Glutamatergic neuron (in vitro differentiated cells): ENCODE measurements around the gene PPP1R1B. TPM values are rescaled to one million over a fixed set of nuclear protein-coding genes. Genes with fewer than 3 reads are reported as not detected.

Experiments used
- DNase-seq: peaks from one replicate; pipeline ENCODE4 v3.0.0; 2022
- H3K27ac Mint-ChIP-seq: one replicate; pipeline ENCODE4 v1.8.0; 2020; ENCODE audit warnings: mild to moderate bottlenecking, mixed read lengths, inconsistent platforms; ENCODE audit not compliant: unreplicated experiment
- H3K27me3 Mint-ChIP-seq: one replicate; pipeline ENCODE4 v1.8.0; 2020; ENCODE audit warnings: mild to moderate bottlenecking, moderate library complexity, mixed read lengths, inconsistent platforms; ENCODE audit not compliant: unreplicated experiment
- H3K36me3 Mint-ChIP-seq: one replicate; pipeline ENCODE4 v1.8.0; 2020; ENCODE audit warnings: mild to moderate bottlenecking, mixed read lengths, inconsistent platforms; ENCODE audit not compliant: unreplicated experiment
- H3K4me1 Mint-ChIP-seq: one replicate; pipeline ENCODE4 v1.8.0; 2020; ENCODE audit warnings: mild to moderate bottlenecking, low read depth, mixed read lengths, inconsistent platforms; ENCODE audit not compliant: unreplicated experiment
- H3K4me3 Mint-ChIP-seq: one replicate; pipeline ENCODE4 v1.8.0; 2020; ENCODE audit warnings: mild to moderate bottlenecking, mixed read lengths, inconsistent platforms; ENCODE audit not compliant: unreplicated experiment
- H3K9me3 Mint-ChIP-seq: one replicate; pipeline ENCODE4 v1.8.0; 2020; ENCODE audit warnings: mild to moderate bottlenecking, moderate library complexity, mixed read lengths, inconsistent platforms; ENCODE audit not compliant: unreplicated experiment
- total RNA-seq: library from RNA; stranded (reverse); fragmentation: NEBNext Ultra II Directional; extraction: Animal tissue kit (Norgen Biotek cat#: 25700); gene quantifications from one replicate; pipeline ENCODE4 v1.2.1, GENCODE V29; 2021; ENCODE audit not compliant: unreplicated experiment
- TF ChIP-seq, protein P1 (sequence below): fragments of 200-600 bp; sonication (generic); IDR thresholded peaks from one replicate; pipeline ENCODE4 v1.5.0; 2021; ENCODE audit not compliant: partially characterized antibody, unreplicated experiment

The PPP1R1B gene
- total RNA-seq, 1 donor from 2014 or later = not detected

DNA sequence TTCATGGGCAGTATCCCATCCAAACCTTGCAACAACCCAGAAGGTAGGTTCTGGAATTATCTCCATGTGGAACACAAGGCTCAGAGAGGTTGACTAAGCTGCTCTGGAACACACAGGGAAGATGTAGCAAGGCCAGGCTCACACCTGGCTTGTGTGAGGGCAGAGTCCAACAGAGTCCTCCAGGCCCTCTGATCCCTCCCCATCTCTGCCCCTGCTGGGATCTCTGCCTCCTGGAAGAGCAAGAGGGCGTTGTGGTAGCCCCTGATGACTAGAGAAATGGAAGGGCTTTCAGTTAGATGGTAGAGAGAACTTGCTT, 7.0 kb upstream of the PPP1R1B start:
- Mint-ChIP-seq H3K27ac (no peak overlapping the region), H3K27me3 (peaks cover 2% of the 10 kb centered on the region), H3K4me1 (no peaks in the 10 kb centered on the region), H3K4me3 (no peak overlapping the region), H3K9me3 (peaks cover 4% of the 10 kb centered on the region), H3K36me3 (peaks cover under 1% of the 10 kb centered on the region)
- DNase-seq = no peak
- TF ChIP-seq, protein P1, sequence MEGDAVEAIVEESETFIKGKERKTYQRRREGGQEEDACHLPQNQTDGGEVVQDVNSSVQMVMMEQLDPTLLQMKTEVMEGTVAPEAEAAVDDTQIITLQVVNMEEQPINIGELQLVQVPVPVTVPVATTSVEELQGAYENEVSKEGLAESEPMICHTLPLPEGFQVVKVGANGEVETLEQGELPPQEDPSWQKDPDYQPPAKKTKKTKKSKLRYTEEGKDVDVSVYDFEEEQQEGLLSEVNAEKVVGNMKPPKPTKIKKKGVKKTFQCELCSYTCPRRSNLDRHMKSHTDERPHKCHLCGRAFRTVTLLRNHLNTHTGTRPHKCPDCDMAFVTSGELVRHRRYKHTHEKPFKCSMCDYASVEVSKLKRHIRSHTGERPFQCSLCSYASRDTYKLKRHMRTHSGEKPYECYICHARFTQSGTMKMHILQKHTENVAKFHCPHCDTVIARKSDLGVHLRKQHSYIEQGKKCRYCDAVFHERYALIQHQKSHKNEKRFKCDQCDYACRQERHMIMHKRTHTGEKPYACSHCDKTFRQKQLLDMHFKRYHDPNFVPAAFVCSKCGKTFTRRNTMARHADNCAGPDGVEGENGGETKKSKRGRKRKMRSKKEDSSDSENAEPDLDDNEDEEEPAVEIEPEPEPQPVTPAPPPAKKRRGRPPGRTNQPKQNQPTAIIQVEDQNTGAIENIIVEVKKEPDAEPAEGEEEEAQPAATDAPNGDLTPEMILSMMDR = no peak

DNA sequence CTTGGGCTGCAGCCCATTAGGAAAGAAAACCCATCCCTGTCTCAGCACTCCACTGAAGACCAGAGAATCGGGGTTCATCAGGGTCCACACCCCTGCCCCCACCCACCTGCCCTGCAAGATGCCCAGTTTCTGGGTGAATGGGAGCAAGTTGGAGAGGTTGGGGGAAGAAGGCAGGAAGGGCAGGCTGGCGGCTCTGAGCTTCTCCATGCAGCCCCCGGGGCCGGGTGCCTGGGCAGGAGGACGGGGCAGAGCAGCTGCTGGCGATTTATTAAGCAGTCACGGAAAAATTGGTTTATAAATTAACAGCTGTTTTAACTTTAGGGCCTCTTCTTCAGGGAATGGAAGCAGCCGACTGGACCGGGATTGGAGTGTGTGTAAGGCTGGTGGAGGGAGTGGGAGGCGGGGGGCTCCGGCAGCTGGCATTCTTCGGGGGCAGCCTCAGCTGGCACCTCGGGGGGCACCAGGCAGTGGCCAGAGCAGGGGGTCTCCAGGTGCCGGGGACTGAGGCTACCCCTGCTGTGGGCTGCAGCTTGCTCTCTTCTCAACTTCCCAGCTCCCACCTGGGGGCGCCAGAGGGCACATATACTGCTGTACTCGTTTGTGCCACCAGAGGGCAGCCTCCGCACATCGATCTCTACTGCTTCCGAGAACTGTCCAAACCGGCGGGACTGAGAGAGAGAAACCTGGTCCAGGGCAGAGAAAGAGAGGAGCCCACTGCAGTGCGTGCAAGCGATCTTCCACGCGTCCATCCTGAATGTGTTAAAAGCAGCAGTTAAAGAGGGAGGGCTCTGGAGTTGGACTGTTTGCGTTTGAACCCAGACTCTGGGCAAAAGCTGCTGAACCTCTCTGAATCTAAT, 5.0 kb upstream of the PPP1R1B start:
- no peaks in the 10 kb centered on the region for H3K36me3 Mint-ChIP-seq
- no peak overlapping the region for H3K4me3 Mint-ChIP-seq
- DNase-seq = peak; percentile 90
- H3K9me3 Mint-ChIP-seq = peaks cover 4% of the 10 kb centered on the region
- TF ChIP-seq, protein P1 = peak; percentile 100
- H3K27me3 Mint-ChIP-seq = peaks cover 10% of the 10 kb centered on the region
- no peak overlapping the region for H3K27ac Mint-ChIP-seq
- H3K4me1 Mint-ChIP-seq = no peaks in the 10 kb centered on the region

DNA sequence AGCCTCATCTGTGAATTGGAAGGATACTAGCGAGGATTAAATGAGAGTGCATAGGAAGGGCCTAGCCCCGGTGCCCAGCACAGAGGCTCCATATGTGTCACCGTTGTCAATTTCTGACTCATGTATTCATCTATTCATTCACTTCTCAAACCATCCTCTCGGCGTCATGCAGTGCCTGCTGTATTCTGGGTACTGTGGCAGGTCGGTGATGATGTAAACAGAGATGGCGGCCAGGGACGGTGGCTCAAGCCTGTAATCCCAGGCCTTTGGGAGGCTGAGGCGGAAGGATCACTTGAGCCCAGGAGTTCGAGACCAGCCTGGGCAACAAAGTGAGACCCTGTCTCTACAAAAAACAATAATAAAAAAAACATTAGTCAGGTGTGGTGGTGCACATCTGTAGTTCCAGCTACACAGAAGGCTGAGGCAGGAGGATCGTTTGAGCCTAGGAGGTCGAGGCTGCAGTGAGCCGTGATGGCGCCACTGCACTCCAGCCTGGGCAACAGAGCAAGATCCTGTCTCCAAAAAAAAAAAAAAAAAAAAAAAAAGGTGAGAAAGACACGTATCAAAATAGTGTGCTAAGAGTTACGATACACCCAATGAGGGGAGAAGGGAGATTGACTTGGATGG, 4.3 kb upstream of the PPP1R1B start:
- peaks cover 4% of the 10 kb centered on the region for H3K9me3 Mint-ChIP-seq
- H3K4me1 Mint-ChIP-seq = no peaks in the 10 kb centered on the region
- peaks cover 10% of the 10 kb centered on the region for H3K27me3 Mint-ChIP-seq
- H3K27ac Mint-ChIP-seq = no peak overlapping the region
- H3K36me3 Mint-ChIP-seq = no peaks in the 10 kb centered on the region
- no peak for DNase-seq
- TF ChIP-seq, protein P1 = no peak
- no peak overlapping the region for H3K4me3 Mint-ChIP-seq

DNA sequence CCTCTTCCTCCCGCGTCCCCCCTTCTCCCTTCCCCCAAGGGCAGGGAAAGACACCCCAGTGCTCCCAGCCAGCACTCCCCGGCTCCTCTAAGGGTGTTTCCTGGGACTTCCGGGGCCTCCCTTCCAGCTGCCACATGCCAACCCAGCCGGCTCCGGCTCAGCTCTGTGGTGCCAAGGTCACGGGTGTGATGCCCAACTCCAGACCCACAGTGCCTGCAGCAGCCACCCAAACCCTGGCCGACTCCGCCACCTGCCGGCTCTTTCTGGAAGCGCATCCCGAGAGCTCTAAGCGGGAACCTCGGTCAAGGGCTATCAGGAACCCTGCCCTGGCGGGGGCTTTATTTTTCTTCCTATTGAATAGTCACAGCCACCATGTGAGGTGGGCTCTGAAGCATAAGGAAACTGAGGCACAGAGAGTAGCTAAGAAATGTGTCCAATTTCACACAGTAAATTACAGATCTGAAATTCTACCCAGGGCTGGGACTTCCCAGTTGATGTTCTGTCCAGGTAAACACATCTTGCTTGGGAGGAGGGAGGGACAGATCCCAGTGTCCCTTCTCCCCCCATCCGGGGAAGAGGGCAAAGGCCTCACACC, 3.3 kb upstream of the PPP1R1B start:
- no peak overlapping the region for H3K27ac Mint-ChIP-seq
- no peaks in the 10 kb centered on the region for H3K36me3 Mint-ChIP-seq
- H3K4me1 Mint-ChIP-seq = no peaks in the 10 kb centered on the region
- TF ChIP-seq, protein P1 = peak; percentile 97
- DNase-seq = peak; percentile 94
- no peak overlapping the region for H3K4me3 Mint-ChIP-seq
- H3K27me3 Mint-ChIP-seq = peaks cover 10% of the 10 kb centered on the region
- H3K9me3 Mint-ChIP-seq = peaks cover 4% of the 10 kb centered on the region

DNA sequence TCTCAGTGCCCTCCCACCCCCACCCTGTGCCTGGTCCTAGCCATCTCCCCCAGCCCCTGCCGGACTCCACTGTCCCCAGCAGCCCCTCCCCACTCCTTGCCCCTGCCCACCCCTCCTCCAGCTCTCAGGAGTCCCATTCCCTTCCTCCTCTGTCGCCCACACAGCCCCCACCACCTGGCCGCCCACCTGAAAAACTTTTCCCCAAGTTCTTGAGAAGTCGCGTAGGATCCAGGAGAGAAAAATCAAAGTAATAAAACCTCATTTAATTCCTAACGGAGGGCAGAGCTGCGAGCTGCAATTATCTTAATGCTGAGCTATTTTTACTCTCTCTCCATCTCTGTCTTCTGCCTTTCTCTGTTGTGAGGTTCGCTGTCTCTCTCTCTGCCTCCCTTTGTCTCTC, 2.4 kb upstream of the PPP1R1B start:
- Mint-ChIP-seq H3K27ac (no peak overlapping the region), H3K27me3 (peaks cover 10% of the 10 kb centered on the region), H3K36me3 (no peaks in the 10 kb centered on the region), H3K4me3 (no peak overlapping the region), H3K9me3 (peaks cover 4% of the 10 kb centered on the region), H3K4me1 (no peaks in the 10 kb centered on the region)
- TF ChIP-seq, protein P1 = no peak
- no peak for DNase-seq
